Anterior cingulate cortex (tissue), 58 donors: ENCODE data around the gene RALGAPB.
"Not testable (repeated sequence)": the region's sequence is repeated elsewhere in the genome, so short reads cannot be mapped to it uniquely, and the experiment has no call there.

Source experiments
- DNase-seq, 58 donors: peaks; one replicate each; lab custom pipeline; 2025; lab: John Stamatoyannopoulos, UW

RALGAPB gene

GRCh38 chr20:38479596-38479995, 7.0 kb downstream of the RALGAPB start:
- DNase-seq: no peak

- DNase-seq: peak in 1 of 58 donors; percentile 16
Measured at GRCh38 chr20:38485041-38485440, 12.4 kb downstream of the RALGAPB start.

GRCh38 chr20:38489181-38489580, 16.5 kb downstream of the RALGAPB start:
- no peak for DNase-seq

- DNase-seq: no peak
Measured at GRCh38 chr20:38497246-38497935, 24.7 kb downstream of the RALGAPB start.

GRCh38 chr20:38498909-38499308, 26.3 kb downstream of the RALGAPB start:
- DNase-seq: no peak

GRCh38 chr20:38499366-38499765, 26.7 kb downstream of the RALGAPB start:
- no peak for DNase-seq

GRCh38 chr20:38501858-38502436, 29.3 kb downstream of the RALGAPB start:
- no peak for DNase-seq

- DNase-seq: no peak
Measured at GRCh38 chr20:38504368-38505090, 31.9 kb downstream of the RALGAPB start.

GRCh38 chr20:38505091-38505455, 32.4 kb downstream of the RALGAPB start:
- no peak for DNase-seq

GRCh38 chr20:38511726-38512125, 39.1 kb downstream of the RALGAPB start:
- not testable (repeated sequence) for DNase-seq

GRCh38 chr20:38514185-38514584, 41.5 kb downstream of the RALGAPB start:
- no peak for DNase-seq

GRCh38 chr20:38514947-38515346, 42.3 kb downstream of the RALGAPB start:
- no peak for DNase-seq

- DNase-seq: no peak
Measured at GRCh38 chr20:38515631-38516030, 43.0 kb downstream of the RALGAPB start.

GRCh38 chr20:38519426-38519825, 46.8 kb downstream of the RALGAPB start:
- no peak for DNase-seq

- no peak for DNase-seq
Measured at GRCh38 chr20:38520261-38520660, 47.6 kb downstream of the RALGAPB start.

- no peak for DNase-seq
Measured at GRCh38 chr20:38523697-38524096, 51.1 kb downstream of the RALGAPB start.

GRCh38 chr20:38528167-38528566, 55.5 kb downstream of the RALGAPB start:
- no peak for DNase-seq

- DNase-seq: no peak
Measured at GRCh38 chr20:38531021-38531420, 58.4 kb downstream of the RALGAPB start.

- DNase-seq: no peak
Measured at GRCh38 chr20:38534756-38535155, 62.1 kb downstream of the RALGAPB start.

- no peak for DNase-seq
Measured at GRCh38 chr20:38536310-38536709, 63.7 kb downstream of the RALGAPB start.

- no peak for DNase-seq
Measured at GRCh38 chr20:38537176-38537575, 64.5 kb downstream of the RALGAPB start.

GRCh38 chr20:38538789-38539188, 66.1 kb downstream of the RALGAPB start:
- no peak for DNase-seq
